H1 (cell line): ENCODE measurements around the gene DGKD. TPM values are rescaled to one million over a fixed set of nuclear protein-coding genes. Genes with fewer than 3 reads are reported as not detected.

ENCODE experiments used
- CTCF ChIA-PET: fragments of 300-600 bp; sonication (Branson Sonifier 250); formaldehyde crosslinking; loops from one replicate; lab custom pipeline; 2021; ENCODE audit not compliant: partially characterized antibody; lab: Charles Lee
- POLR2A ChIA-PET: fragments of 300-600 bp; sonication (Branson Sonifier 250); formaldehyde crosslinking; loops from one replicate; lab custom pipeline; 2021; ENCODE audit warnings: inconsistent platforms; ENCODE audit not compliant: partially characterized antibody; lab: Charles Lee
- DNase-seq, 2 experiments: peaks; one replicate each; pipeline versions ENCODE4 v3.0.0 to v3.0.0-alpha.2; 2010 to 2022; ENCODE audit warnings: low spot score in 2 of 2, low read depth in 1 of 2, mixed read lengths in 1 of 2
- FAIRE-seq: peaks from 2 replicates; lab custom pipeline; 2011; peaks lifted over from hg19 to GRCh38; lab: Jason Lieb, UNC
- H2AFZ ChIP-seq: 2 replicates; pipeline ENCODE4 v1.8.1; 2012; ENCODE audit warnings: low read length, inconsistent platforms
- H2AK5ac ChIP-seq: 2 replicates; pipeline ENCODE4 v1.6.1; 2013; ENCODE audit warnings: low read depth, low read length
- H2BK120ac ChIP-seq: replicated peaks from 2 replicates; pipeline ENCODE3; 2013; ENCODE audit warnings: low read depth, low read length, inconsistent platforms
- H2BK12ac ChIP-seq: 2 replicates; pipeline ENCODE4 v1.6.1; 2013; ENCODE audit warnings: low read depth, low read length
- H2BK15ac ChIP-seq: 2 replicates; pipeline ENCODE4 v1.6.1; 2013; ENCODE audit warnings: low read length
- H2BK20ac ChIP-seq: 2 replicates; pipeline ENCODE4 v1.6.1; 2013; ENCODE audit warnings: low read length
- H2BK5ac ChIP-seq: 2 replicates; pipeline ENCODE4 v1.6.1; 2013; ENCODE audit warnings: low read depth, low read length
- H3K14ac ChIP-seq: 2 replicates; pipeline ENCODE4 v1.6.1; 2013; ENCODE audit warnings: inconsistent platforms; ENCODE audit not compliant: insufficient read length
- H3K18ac ChIP-seq: 2 replicates; pipeline ENCODE4 v1.6.1; 2013; ENCODE audit warnings: low read length; ENCODE audit errors: extremely low read depth
- H3K23ac ChIP-seq: 2 replicates; pipeline ENCODE4 v1.6.1; 2013; ENCODE audit warnings: inconsistent platforms; ENCODE audit not compliant: insufficient read length
- H3K23me2 ChIP-seq: 2 replicates; pipeline ENCODE4 v1.6.1; 2013; ENCODE audit warnings: low read depth, low read length
- H3K27ac ChIP-seq: 2 replicates; pipeline ENCODE4 v1.6.1; 2011; ENCODE audit warnings: low read depth, low read length, inconsistent platforms
- H3K27me3 ChIP-seq, 4 experiments: replicated peaks in 1 of 4; 1 replicate in 1 of 4; 2 replicates in 3 of 4; pipeline versions ENCODE4 v1.6.1 to v1.8.1; 2011 to 2013; ENCODE audit warnings: low read length in 3 of 4, mild to moderate bottlenecking in 3 of 4, inconsistent platforms in 2 of 4, mixed read lengths in 2 of 4, moderate library complexity in 1 of 4; ENCODE audit not compliant: control insufficient read depth in 3 of 4, insufficient read depth in 3 of 4; ENCODE audit errors: extremely low read depth in 1 of 4
- H3K36me3 ChIP-seq, 4 experiments: 2 replicates each; pipeline versions ENCODE4 v1.6.1 to v1.8.1; 2011 to 2013; ENCODE audit warnings: mild to moderate bottlenecking in 4 of 4, low read length in 3 of 4, moderate library complexity in 2 of 4, control low read depth in 1 of 4, inconsistent platforms in 1 of 4; ENCODE audit not compliant: insufficient read depth in 4 of 4, control insufficient read depth in 2 of 4
- H3K4ac ChIP-seq: replicated peaks from 2 replicates; pipeline ENCODE3; 2013; ENCODE audit warnings: low read length, low read depth, mixed read lengths, inconsistent platforms; ENCODE audit not compliant: insufficient read length
- H3K4me1 ChIP-seq, 4 experiments: replicated peaks in 1 of 4; 1 replicate in 1 of 4; 2 replicates in 3 of 4; pipeline versions ENCODE4 v1.6.1 to v1.8.1; 2011 to 2013; ENCODE audit warnings: low read length in 3 of 4, inconsistent platforms in 2 of 4, mixed read lengths in 1 of 4; ENCODE audit not compliant: insufficient read depth in 4 of 4, control insufficient read depth in 3 of 4
- H3K4me2 ChIP-seq, 2 experiments: 2 replicates each; pipeline versions ENCODE4 v1.6.1 to v1.8.1; 2011 to 2013; ENCODE audit warnings: low read depth in 2 of 2, low read length in 2 of 2, control low read depth in 1 of 2, inconsistent platforms in 1 of 2, mild to moderate bottlenecking in 1 of 2; ENCODE audit not compliant: insufficient read depth in 1 of 2
- H3K4me3 ChIP-seq, 4 experiments: fragments of 200-600, 300-600 bp in 1 of 4; sonication (generic), shearing (Covaris generic), sonication (Bioruptor Twin) in 1 of 4; 2 replicates each; pipeline versions ENCODE4 v1.5.1 to v1.8.1; 2011 to 2016; ENCODE audit warnings: low read length in 4 of 4, low read depth in 3 of 4, control low read depth in 2 of 4, inconsistent platforms in 2 of 4, mild to moderate bottlenecking in 2 of 4, mixed read lengths in 1 of 4, moderate library complexity in 1 of 4; ENCODE audit not compliant: insufficient read depth in 2 of 4; ENCODE audit errors: extremely low read depth in 1 of 4
- H3K56ac ChIP-seq: replicated peaks from 2 replicates; pipeline ENCODE3; 2013; ENCODE audit warnings: low read depth, mild to moderate bottlenecking, mixed read lengths, low read length, inconsistent platforms; ENCODE audit not compliant: insufficient read length
- H3K79me1 ChIP-seq: 2 replicates; pipeline ENCODE4 v1.6.1; 2013; ENCODE audit warnings: low read depth, low read length, control low read depth
- H3K79me2 ChIP-seq, 2 experiments: 2 replicates each; pipeline versions ENCODE4 v1.6.1 to v1.8.1; 2012 to 2013; ENCODE audit warnings: low read length in 2 of 2, mild to moderate bottlenecking in 2 of 2, inconsistent platforms in 1 of 2; ENCODE audit not compliant: insufficient read depth in 2 of 2, control insufficient read depth in 1 of 2
- H3K9ac ChIP-seq, 4 experiments: replicated peaks in 1 of 4; 1 replicate in 1 of 4; 2 replicates in 3 of 4; pipeline versions ENCODE4 v1.6.1 to v1.8.1; 2011 to 2013; ENCODE audit warnings: low read depth in 3 of 4, low read length in 3 of 4, control low read depth in 2 of 4, mild to moderate bottlenecking in 2 of 4, moderate library complexity in 2 of 4, inconsistent platforms in 1 of 4; ENCODE audit errors: extremely low read depth in 1 of 4
- H3K9me3 ChIP-seq, 2 experiments: 2 replicates each; pipeline versions ENCODE4 v1.6.1 to v1.8.1; 2012 to 2013; ENCODE audit warnings: mild to moderate bottlenecking in 2 of 2, moderate library complexity in 2 of 2, control low read depth in 1 of 2, inconsistent platforms in 1 of 2, low read depth in 1 of 2, low read length in 1 of 2, mixed read lengths in 1 of 2; ENCODE audit not compliant: insufficient read depth in 2 of 2
- H4K20me1 ChIP-seq, 2 experiments: replicated peaks in 1 of 2; 2 replicates each; pipeline versions ENCODE3 to v1.8.1; 2011 to 2013; ENCODE audit warnings: inconsistent platforms in 2 of 2, low read length in 2 of 2, mild to moderate bottlenecking in 1 of 2; ENCODE audit not compliant: insufficient read depth in 2 of 2, control insufficient read depth in 1 of 2
- H4K5ac ChIP-seq: 2 replicates; pipeline ENCODE4 v1.6.1; 2013; ENCODE audit warnings: low read length, low read depth, mixed read lengths, inconsistent platforms; ENCODE audit not compliant: insufficient read length
- H4K8ac ChIP-seq: 2 replicates; pipeline ENCODE4 v1.8.0; 2013; ENCODE audit warnings: mild to moderate bottlenecking, moderate library complexity, low read length, inconsistent platforms; ENCODE audit not compliant: insufficient read depth; ENCODE audit errors: extremely low read depth
- H4K91ac ChIP-seq: replicated peaks from 2 replicates; pipeline ENCODE3; 2013; ENCODE audit warnings: low read length, mixed read lengths, inconsistent platforms; ENCODE audit not compliant: insufficient read length
- CBX5 ChIP-seq: fragments of 300-800, 300-1000 bp; sonication (generic); IDR thresholded peaks from 2 replicates; pipeline ENCODE4 v1.7.1; 2016; ENCODE audit warnings: antibody characterized with exemption, low read length, low read depth
- EGR1 ChIP-seq: IDR thresholded peaks from 2 replicates; pipeline ENCODE4 v1.6.1; 2011; ENCODE audit warnings: low read depth, low read length, borderline replicate concordance
- EP300 ChIP-seq, 2 experiments: IDR thresholded peaks; 1 replicate in 1 of 2; 2 replicates in 1 of 2; pipeline ENCODE4 v1.6.1; 2011 to 2012; ENCODE audit warnings: low read depth in 2 of 2, low read length in 2 of 2, mild to moderate bottlenecking in 2 of 2, borderline replicate concordance in 1 of 2, inconsistent platforms in 1 of 2, moderate library complexity in 1 of 2
- GTF2F1 ChIP-seq: IDR thresholded peaks from 2 replicates; pipeline ENCODE4 v1.6.1; 2012; ENCODE audit warnings: low read depth, low read length, improper control_type of control experiment, borderline replicate concordance
- JUND ChIP-seq: IDR thresholded peaks from 2 replicates; pipeline ENCODE4 v1.6.1; 2011; ENCODE audit warnings: mild to moderate bottlenecking, improper control_type of control experiment, low read length
- MAFK ChIP-seq: IDR thresholded peaks from 2 replicates; pipeline ENCODE4 v1.6.1; 2012; ENCODE audit warnings: low read depth, mild to moderate bottlenecking, improper control_type of control experiment, low read length
- NRF1 ChIP-seq: IDR thresholded peaks from 2 replicates; pipeline ENCODE4 v1.6.1; 2011; ENCODE audit warnings: mild to moderate bottlenecking, low read depth, low read length, improper control_type of control experiment
- POLR2A ChIP-seq, 2 experiments: IDR thresholded peaks; 1 replicate in 1 of 2; 2 replicates in 1 of 2; pipeline ENCODE4 v1.6.1; 2011; ENCODE audit warnings: low read depth in 2 of 2, low read length in 2 of 2, mild to moderate bottlenecking in 2 of 2; ENCODE audit errors: control extremely low read depth in 1 of 2
- POLR2AphosphoS5 ChIP-seq: IDR thresholded peaks from 2 replicates; pipeline ENCODE4 v1.6.1; 2011; ENCODE audit warnings: low read depth, low read length
- RNF2 ChIP-seq: fragments of 200-900, 300-1000 bp; sonication (generic); IDR thresholded peaks from 2 replicates; pipeline ENCODE4 v1.7.1; 2016; ENCODE audit warnings: borderline replicate concordance, low read depth, mild to moderate bottlenecking, antibody characterized with exemption, low read length; ENCODE audit not compliant: poor library complexity, severe bottlenecking; ENCODE audit errors: missing control alignments
- SP1 ChIP-seq: IDR thresholded peaks from 2 replicates; pipeline ENCODE4 v1.6.1; 2011; ENCODE audit warnings: low read depth, low read length
- TAF1 ChIP-seq: IDR thresholded peaks from 2 replicates; pipeline ENCODE4 v1.6.1; 2011; ENCODE audit warnings: mild to moderate bottlenecking, low read depth, low read length
- ZNF274 ChIP-seq: IDR thresholded peaks from 2 replicates; pipeline ENCODE4 v1.7.0; 2012; ENCODE audit warnings: low read length, borderline replicate concordance; ENCODE audit errors: extremely low read depth
- WGBS, 2 experiments: shearing (Covaris generic) in 1 of 2; methylation state at CpG; one replicate each; pipeline versions ENCODE4 v1.1.6 to v1.1.7; 2013 to 2015; ENCODE audit warnings: low lambda C conversion rate in 2 of 2, mixed read lengths in 2 of 2, inconsistent platforms in 1 of 2, low coverage in 1 of 2, missing lambda C conversion rate in 1 of 2; ENCODE audit not compliant: insufficient replicate concordance in 2 of 2, insufficient coverage in 1 of 2, insufficient read length in 1 of 2; ENCODE audit errors: extremely low coverage in 1 of 2, missing lambda C conversion rate in 1 of 2; 5-methylcytosine and 5-hydroxymethylcytosine counted together
- polyA plus RNA-seq, 7 experiments: library from polyadenylated mRNA; depleted of rRNA in 3 of 7; stranded (reverse) in 5 of 7; unstranded in 2 of 7; fragments of >200 nt in 5 of 7; fragments of 200-250 nt in 2 of 7; gene quantifications; 1 replicate in 5 of 7; 2 replicates in 1 of 7; 4 replicates in 1 of 7; pipeline versions ENCODE4 v1.2.1 to v1.2.3, GENCODE V29; 2011 to 2013; ENCODE audit warnings: missing spikeins in 2 of 7, mixed read lengths in 2 of 7
- total RNA-seq: library from RNA; stranded (reverse); fragmentation: NEBNext Ultra II Directional; extraction: Animal tissue kit (Norgen Biotek cat#: 25700); gene quantifications from 2 replicates; pipeline ENCODE4 v1.2.1, GENCODE V29; 2021
- TF ChIP-seq, protein P1 (sequence below): IDR thresholded peaks from 2 replicates; pipeline ENCODE4 v1.6.1; 2011; ENCODE audit warnings: low read depth, mild to moderate bottlenecking, low read length; ENCODE audit not compliant: insufficient read depth

The DGKD gene
- total and polyA plus RNA-seq, 2 of the 8 experiments (the other 6 are each of a cell fraction or from before 2014, with no cell fraction given) = 7.7 to 30.9 TPM

DNA sequence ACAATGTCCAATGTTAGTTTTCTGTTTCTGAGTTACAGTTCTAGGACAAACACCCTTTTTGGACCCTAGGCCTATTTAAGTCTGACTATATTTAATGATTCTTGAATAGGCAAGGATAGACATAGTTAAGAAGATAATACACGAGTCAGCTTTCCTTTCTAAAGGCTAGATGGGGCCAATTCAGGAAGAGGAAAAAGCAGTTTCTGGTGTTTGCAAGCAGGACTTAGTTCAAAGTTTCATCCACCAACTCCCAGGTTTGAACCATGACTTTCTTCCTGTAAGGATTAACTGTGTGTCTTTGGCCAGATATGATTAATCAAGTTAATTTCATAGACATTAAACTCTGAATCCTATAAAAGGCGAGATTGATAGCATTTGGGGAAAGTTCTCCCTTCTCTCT, 145.6 kb downstream of the DGKD start:
- no peak overlapping the region for H3K9ac ChIP-seq
- no peak overlapping the region for H2AK5ac ChIP-seq
- no peak overlapping the region for H4K5ac ChIP-seq
- H2BK5ac ChIP-seq = no peak overlapping the region
- H3K4me3 ChIP-seq = no peak overlapping the region
- H2BK20ac ChIP-seq = no peak overlapping the region
- H2BK15ac ChIP-seq = no peak overlapping the region
- H2BK12ac ChIP-seq = no peak overlapping the region
- 0 out of 4 replicates have a peak, but pooled peaks cover 0 to 4% of the 10 kb centered on the region in 2 experiments for H3K9me3 ChIP-seq
- TF ChIP-seq EP300 (IDR thresholded peaks at IDR 0.05; ENCODE audit: borderline replicate concordance in 1 of 2, low read depth in 2 of 2, low read length in 2 of 2) (no peak), JUND (no peak), ZNF274 (no peak), TAF1 (no peak), NRF1 (no peak), POLR2A (IDR thresholded peaks at IDR 0.05; ENCODE audit: control extremely low read depth in 1 of 2, low read depth in 2 of 2, low read length in 2 of 2) (no peak), GTF2F1 (no peak), RNF2 (no peak), MAFK (no peak), SP1 (no peak), POLR2AphosphoS5 (no peak), EGR1 (no peak), CBX5 (no peak)
- TF ChIP-seq, protein P1, sequence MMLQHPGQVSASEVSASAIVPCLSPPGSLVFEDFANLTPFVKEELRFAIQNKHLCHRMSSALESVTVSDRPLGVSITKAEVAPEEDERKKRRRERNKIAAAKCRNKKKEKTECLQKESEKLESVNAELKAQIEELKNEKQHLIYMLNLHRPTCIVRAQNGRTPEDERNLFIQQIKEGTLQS = no peak
- TF ChIP-seq, all 59 proteins: peak for 0
- Histone ChIP-seq H4K20me1 (no peaks in the 10 kb centered on the region), H3K36me3 (no peaks in the 10 kb centered on the region), H2AFZ (no peak overlapping the region), H3K23me2 (no peaks in the 10 kb centered on the region), H3K27ac (no peak overlapping the region), H4K91ac (no peak overlapping the region), H3K4ac (no peak overlapping the region), H4K8ac (no peak overlapping the region), H3K79me2 (no peaks in the 10 kb centered on the region), H3K27me3 (no peaks in the 10 kb centered on the region), H3K56ac (no peak overlapping the region), H3K23ac (no peak overlapping the region), H3K14ac (no peak overlapping the region), H2BK120ac (no peak overlapping the region), H3K4me2 (no peak overlapping the region), H3K79me1 (no peaks in the 10 kb centered on the region), H3K18ac (no peak overlapping the region), H3K4me1 (no peaks in the 10 kb centered on the region)
- whole genome bisulfite sequencing, 2 experiments = 86% methylated on average over 2 of the region's 2 CpGs; no CpG with 5 or more reads in 1 of the 2 experiments
- CTCF ChIA-PET = no interaction called here
- POLR2A ChIA-PET = no interaction called here
- FAIRE-seq (no peak), DNase-seq (no peak)
